H4 (cell line): ENCODE results near the gene TDP1. TPM values are rescaled to one million over a fixed set of nuclear protein-coding genes. Genes with fewer than 3 reads are reported as not detected.
"Not testable (repeated sequence)": the region's sequence is repeated elsewhere in the genome, so short reads cannot be mapped to it uniquely, and the experiment has no call there.

ENCODE experiments used
- DNase-seq: peaks from one replicate; pipeline ENCODE4 v3.0.0-alpha.2; 2015; ENCODE audit warnings: low spot score
- total RNA-seq: library from RNA; depleted of rRNA; stranded (reverse); fragments of >200 nt; shearing (Covaris generic); gene quantifications from 2 replicates; pipeline ENCODE4 v1.2.3, GENCODE V29; 2014

The TDP1 gene
- total RNA-seq, 1 experiment from 2014 or later = 23.2 TPM

GRCh38 chr14:89990218-89990617 is 34.5 kb downstream of the TDP1 start:
- no peak for DNase-seq

- DNase-seq = no peak
These were observed 35.0 kb downstream of the TDP1 start for GRCh38 chr14:89990623-89991275.

GRCh38 chr14:89992273-89992672 is 36.5 kb downstream of the TDP1 start:
- no peak for DNase-seq

- DNase-seq = no peak
These were observed 41.2 kb downstream of the TDP1 start for GRCh38 chr14:89996963-89997362.

- DNase-seq = no peak
These were observed 45.2 kb downstream of the TDP1 start for GRCh38 chr14:90000935-90001334.

GRCh38 chr14:90003526-90004307 is 48.0 kb downstream of the TDP1 start:
- no peak for DNase-seq

GRCh38 chr14:90005441-90005840 is 49.7 kb downstream of the TDP1 start:
- DNase-seq = no peak

- no peak for DNase-seq
These were observed 50.3 kb downstream of the TDP1 start for GRCh38 chr14:90005939-90006530.

- DNase-seq = no peak
These were observed 61.6 kb downstream of the TDP1 start for GRCh38 chr14:90017371-90017770.

- no peak for DNase-seq
These were observed 64.2 kb downstream of the TDP1 start for GRCh38 chr14:90019824-90020523.

GRCh38 chr14:90023176-90023896 is 67.6 kb downstream of the TDP1 start:
- DNase-seq = peak; percentile 11

GRCh38 chr14:90024910-90025309 is 69.2 kb downstream of the TDP1 start:
- DNase-seq = no peak

GRCh38 chr14:90026608-90027007 is 70.9 kb downstream of the TDP1 start:
- DNase-seq = not testable (repeated sequence)

GRCh38 chr14:90027842-90028241 is 72.1 kb downstream of the TDP1 start:
- DNase-seq = no peak

- no peak for DNase-seq
These were observed 78.4 kb downstream of the TDP1 start for GRCh38 chr14:90034156-90034555.

- DNase-seq = no peak
These were observed 79.3 kb downstream of the TDP1 start for GRCh38 chr14:90034835-90035525.

- no peak for DNase-seq
These were observed 83.7 kb downstream of the TDP1 start for GRCh38 chr14:90039253-90040010.

- no peak for DNase-seq
These were observed 84.7 kb downstream of the TDP1 start for GRCh38 chr14:90040411-90040810.

- no peak for DNase-seq
These were observed 86.9 kb downstream of the TDP1 start for GRCh38 chr14:90042496-90043252.

- no peak for DNase-seq
These were observed 89.9 kb downstream of the TDP1 start for GRCh38 chr14:90045616-90046015.
